ENCODE data around the gene FYCO1.
A peak's percentile ranks its signal among the peaks of the same experiment; 100 is the strongest.

Gene FYCO1

DNA sequence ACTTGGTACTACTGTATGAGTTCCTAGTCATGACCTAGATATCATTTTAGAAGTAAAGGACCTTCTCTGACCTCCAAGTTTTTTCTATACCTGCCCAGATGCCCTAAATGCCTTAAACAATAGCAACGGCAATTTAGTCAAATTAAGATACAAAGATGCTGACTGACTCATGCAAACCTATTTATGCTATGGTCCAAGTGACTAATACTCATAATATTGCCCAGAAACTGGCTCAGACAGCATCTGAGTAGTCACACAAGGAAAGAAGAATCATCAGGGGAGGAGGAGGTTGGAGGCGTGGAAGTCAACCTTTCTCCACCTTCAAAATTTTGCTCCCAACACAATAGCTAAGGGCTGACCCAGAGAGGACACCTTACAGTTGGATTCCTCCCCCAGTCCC, 6.8 kb downstream of the FYCO1 start:
- peak; percentile 84 for DNase-seq (ENCODE audit: low read depth, low spot score)
- in situ Hi-C loops (cut with HindIII; ENCODE audit: low sequenced_read_pairs): no loop called here
- TF ChIP-seq, protein P1, sequence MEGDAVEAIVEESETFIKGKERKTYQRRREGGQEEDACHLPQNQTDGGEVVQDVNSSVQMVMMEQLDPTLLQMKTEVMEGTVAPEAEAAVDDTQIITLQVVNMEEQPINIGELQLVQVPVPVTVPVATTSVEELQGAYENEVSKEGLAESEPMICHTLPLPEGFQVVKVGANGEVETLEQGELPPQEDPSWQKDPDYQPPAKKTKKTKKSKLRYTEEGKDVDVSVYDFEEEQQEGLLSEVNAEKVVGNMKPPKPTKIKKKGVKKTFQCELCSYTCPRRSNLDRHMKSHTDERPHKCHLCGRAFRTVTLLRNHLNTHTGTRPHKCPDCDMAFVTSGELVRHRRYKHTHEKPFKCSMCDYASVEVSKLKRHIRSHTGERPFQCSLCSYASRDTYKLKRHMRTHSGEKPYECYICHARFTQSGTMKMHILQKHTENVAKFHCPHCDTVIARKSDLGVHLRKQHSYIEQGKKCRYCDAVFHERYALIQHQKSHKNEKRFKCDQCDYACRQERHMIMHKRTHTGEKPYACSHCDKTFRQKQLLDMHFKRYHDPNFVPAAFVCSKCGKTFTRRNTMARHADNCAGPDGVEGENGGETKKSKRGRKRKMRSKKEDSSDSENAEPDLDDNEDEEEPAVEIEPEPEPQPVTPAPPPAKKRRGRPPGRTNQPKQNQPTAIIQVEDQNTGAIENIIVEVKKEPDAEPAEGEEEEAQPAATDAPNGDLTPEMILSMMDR (IDR thresholded peaks at IDR 0.05; ENCODE audit: low read depth, low read length): no peak
- H3K4me3 ChIP-seq (ENCODE audit: low read depth, low read length): no peak overlapping the region

DNA sequence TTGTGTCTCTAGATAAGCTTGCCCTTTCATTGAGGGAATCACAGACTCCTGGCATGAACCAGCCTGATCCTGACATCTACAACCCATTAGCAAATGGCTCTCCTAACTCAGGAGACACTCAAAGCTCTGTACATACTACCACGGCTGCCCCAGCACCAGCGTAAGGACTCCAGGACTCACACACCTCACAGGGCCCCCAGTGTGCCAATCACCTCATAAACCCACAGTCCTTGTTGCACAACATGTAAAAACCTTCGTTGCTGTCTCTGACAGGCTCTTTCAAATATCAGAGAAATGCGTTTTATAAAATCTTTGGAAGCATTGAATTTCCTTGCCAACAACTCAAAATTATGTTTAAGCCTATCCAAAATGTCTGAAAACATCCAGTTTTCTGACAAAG, 7.3 kb downstream of the FYCO1 start:
- TF ChIP-seq, protein P1 (IDR thresholded peaks at IDR 0.05; ENCODE audit: low read depth, low read length): no peak
- in situ Hi-C loops (cut with HindIII; ENCODE audit: low sequenced_read_pairs): no loop called here
- DNase-seq (ENCODE audit: low read depth, low spot score): no peak
- H3K4me3 ChIP-seq (ENCODE audit: low read depth, low read length): no peak overlapping the region

DNA sequence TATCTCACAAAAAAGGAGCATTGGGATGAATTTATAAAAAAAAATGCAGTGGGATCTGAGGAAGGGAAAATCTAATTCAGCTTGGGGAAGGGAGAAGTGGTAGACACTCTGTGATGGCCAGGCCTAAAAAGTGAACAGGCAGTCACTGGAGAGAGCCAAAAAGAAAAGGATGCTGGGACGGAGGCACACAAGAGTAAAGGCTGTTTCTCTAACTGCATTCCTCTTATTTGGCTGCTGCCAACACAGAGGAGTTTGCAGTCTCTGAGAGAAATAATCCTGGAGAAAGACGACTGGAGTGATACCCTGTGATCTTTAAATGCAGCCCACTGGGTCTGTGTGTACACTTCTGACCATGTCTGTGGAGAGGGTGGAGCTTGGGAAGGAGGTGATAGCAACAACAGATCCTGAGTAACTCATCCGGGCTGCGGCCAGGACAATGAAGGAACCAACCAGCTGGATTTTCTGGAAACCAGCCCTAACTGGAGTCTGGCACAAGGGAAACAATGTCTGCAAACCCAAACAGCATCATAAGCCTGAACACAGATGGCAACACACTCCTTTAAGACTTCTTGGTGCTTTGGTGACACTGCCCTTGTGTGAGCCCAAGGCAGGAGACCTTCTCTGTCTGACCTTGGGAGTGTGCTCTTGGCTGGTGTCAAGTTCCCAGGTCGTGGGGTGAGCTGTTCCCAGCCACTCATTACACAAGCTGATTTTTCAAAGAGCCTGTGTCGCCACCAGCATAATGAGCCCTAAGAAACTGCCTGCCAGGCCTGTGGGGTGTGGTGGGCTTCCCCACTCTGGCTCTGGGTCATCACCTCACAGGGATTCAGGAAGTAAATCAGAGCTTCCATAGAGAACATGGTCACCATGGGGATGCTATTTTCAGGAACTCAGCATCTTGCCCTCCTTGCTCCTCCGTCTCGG, 8.0 kb downstream of the FYCO1 start:
- TF ChIP-seq, protein P1 (IDR thresholded peaks at IDR 0.05; ENCODE audit: low read depth, low read length): no peak
- H3K4me3 ChIP-seq (ENCODE audit: low read depth, low read length): no peak overlapping the region
- DNase-seq (ENCODE audit: low read depth, low spot score): peak; percentile 74
- in situ Hi-C loops (cut with HindIII; ENCODE audit: low sequenced_read_pairs): no loop called here

DNA sequence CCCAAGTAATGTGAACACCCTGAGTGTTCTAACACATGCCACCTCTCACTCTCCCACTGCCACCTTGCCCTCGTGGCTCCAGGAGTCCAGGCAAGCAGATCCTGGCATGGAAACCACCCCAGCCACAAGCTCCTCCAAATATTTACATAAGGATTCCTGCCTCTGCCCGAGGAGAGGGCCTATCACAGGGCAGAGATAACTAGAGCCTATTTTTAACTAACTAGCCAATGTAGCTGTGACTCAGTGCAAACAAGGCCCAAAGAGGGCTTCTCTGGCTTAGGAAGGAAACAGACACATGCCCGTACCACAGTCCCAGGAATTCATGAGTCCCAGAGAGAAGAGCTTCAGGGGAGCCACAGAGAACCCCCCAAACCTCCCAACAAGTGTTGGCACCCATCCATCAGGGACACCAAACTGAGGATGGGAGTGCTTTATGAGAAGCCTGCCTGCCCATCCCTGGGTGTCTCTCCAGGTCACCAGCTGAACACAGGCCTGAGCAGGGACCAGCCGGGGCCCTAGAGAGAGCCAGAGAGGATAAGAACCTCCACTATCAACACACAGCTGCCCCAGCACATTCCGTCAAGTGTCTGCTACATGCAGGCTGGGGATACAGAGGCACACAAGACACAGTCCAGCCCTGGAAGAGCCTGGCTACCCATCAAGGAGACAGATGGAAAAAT, 9.2 kb downstream of the FYCO1 start:
- DNase-seq (ENCODE audit: low read depth, low spot score): peak; percentile 68
- TF ChIP-seq, protein P1 (IDR thresholded peaks at IDR 0.05; ENCODE audit: low read depth, low read length): no peak
- H3K4me3 ChIP-seq (ENCODE audit: low read depth, low read length): no peak overlapping the region
- in situ Hi-C loops (cut with HindIII; ENCODE audit: low sequenced_read_pairs): no loop called here

DNA sequence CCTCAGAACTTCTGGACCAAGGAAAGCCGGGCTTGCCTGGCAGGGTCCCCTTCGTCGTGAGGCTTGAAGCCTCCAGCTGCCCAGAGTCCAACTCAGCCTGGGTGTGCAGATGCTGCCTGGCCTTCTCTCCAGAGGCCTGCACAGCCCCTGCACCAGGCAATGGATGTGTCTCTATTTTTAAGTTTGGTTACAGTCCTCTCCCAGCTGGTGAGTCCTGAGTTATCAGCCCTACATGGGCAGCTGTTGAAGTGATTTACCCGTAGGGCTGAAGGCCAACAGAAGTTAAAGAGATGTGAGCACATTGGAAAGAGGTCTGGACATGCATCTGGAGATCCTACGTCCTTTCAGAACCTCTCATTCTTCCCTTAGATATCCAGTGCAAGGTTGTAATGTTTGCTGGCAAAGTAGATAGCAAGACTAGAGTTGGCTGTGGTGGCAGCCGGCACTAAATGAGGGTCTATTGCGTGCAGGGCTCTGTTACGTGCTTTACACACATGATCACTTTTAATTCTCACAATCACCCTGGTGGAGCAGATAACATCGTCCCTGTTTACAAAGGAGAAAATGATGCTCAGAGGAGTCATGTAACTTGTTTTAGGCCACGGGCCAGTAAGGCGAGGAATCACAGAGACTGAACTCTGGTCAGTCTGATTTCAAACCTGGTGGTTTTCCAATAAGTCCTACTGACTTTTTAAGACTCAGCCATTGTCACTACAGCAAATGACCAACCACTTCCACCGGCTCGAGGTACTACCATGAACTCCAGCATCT, 9.9 kb downstream of the FYCO1 start:
- no peak overlapping the region for H3K4me3 ChIP-seq (ENCODE audit: low read depth, low read length)
- in situ Hi-C loops (cut with HindIII; ENCODE audit: low sequenced_read_pairs): no loop called here
- no peak for DNase-seq (ENCODE audit: low read depth, low spot score)
- TF ChIP-seq, protein P1 (IDR thresholded peaks at IDR 0.05; ENCODE audit: low read depth, low read length): no peak

All from astrocyte of the spinal cord (primary cell).